GM19099 (cell line): ENCODE data around the gene ACACB.

Experiments
- POLR2A ChIP-seq: IDR thresholded peaks from 3 replicates; pipeline ENCODE4 v1.6.1; 2011; ENCODE audit warnings: low read depth; ENCODE audit not compliant: insufficient read length; ENCODE audit errors: extremely low read depth

The ACACB gene

DNA sequence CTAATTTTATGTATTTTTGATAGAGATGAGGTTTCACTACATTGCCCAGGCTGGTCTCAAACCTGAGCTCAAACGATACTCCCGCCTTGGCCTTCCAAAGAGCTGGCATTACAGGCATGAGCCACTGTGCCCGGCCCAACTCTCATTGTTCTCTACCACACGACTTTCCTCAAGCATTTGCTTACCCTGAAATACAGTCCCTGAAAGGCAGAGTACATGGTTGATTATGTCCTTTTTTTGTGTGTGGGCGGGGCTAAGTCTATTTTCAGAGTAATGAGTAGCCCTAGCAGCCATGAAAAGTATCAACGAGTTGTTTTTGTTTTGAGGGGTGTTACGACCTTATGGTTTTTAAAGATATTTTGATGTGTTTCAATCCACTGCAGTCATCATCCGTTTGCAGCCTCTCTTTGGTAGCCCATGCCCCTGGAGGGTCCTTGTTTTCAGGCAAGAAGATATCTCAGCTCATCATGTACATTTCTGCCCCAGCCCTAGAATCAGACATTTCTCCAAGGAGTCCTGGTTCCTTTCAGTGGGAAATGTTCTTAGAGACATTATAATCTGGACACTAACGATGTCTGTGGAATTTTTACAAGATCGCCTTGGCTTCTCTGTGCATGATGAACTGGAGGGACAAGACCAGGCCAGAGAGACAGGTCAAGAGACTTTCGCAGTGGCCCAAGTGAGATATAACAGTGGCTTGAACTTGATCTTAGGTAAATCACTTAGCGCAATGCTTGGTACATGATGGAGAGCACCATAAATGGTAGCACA lies 8.7 kb downstream of the ACACB start:
- TF ChIP-seq POLR2A = no peak

DNA sequence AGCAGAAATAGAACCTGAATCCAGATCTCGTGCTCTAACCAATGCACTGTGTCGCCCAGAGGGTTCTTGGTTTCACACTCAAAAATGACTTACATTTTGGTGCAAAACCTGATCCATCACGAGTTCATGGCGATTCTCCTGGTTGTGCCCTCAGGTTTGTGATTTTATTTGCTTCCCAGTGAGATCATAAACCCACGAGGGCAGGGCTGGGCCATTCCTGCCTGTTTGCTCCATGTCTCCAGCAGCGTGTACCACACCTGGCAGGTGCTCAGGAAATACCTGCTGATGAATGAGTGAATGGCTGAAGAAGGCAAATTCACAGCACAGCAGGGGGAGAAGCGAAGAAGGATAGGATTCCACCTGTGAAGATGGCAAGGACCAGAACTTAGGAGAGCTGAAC lies 9.4 kb downstream of the ACACB start:
- no peak for TF ChIP-seq POLR2A

DNA sequence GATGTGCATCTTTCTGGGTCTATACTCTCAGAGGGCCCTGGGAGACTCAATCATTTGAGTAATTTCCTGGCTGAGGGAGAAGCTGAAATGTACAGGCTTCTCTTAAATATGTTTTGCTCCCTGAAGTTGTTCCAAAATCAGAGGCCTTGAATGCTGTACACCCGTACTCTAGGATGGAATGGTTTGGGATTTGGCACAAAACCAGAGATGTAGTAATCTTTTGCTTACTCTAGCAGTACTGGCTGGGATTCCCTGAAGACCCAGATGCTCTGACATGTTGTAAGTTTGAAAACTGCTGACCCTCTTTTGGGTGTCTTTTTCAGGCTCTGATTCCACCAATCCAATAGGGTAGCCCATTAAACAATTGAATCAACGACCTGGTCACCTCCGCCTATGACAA lies 10.4 kb downstream of the ACACB start:
- TF ChIP-seq POLR2A = no peak

DNA sequence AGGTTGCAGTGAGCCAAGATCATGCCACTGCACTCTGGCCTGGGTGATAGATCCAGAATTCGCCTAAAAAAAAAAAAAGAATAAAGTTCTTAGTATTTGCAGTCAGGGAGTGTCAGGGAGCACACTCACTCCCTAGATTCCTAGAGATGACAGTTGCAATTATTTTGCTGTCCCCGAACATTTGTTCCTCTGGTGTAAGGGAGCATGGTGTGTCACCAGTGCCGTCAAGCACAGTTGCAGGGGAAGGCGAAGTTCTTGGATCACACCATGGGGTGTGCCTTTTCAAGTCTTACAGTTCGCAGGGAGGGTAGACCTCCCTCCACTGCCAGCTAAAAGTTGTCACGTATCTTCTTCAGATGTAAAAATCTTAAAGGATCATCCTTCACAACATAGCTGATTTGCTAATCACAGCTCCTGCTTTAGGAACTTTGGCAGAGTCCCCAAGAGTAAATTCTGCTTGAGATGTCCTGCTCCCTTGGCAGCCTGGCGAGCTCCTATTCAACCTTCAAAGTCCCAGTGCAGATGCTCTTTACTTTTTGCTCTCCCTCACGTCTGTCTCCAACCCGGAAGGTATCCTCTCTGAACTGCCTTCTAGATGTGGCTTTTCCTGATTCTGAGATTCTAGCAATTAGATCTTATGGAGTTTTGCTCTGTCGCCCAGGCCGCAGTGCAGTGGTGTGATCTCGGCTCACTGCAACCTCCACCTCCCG lies 11.3 kb downstream of the ACACB start:
- no peak for TF ChIP-seq POLR2A

DNA sequence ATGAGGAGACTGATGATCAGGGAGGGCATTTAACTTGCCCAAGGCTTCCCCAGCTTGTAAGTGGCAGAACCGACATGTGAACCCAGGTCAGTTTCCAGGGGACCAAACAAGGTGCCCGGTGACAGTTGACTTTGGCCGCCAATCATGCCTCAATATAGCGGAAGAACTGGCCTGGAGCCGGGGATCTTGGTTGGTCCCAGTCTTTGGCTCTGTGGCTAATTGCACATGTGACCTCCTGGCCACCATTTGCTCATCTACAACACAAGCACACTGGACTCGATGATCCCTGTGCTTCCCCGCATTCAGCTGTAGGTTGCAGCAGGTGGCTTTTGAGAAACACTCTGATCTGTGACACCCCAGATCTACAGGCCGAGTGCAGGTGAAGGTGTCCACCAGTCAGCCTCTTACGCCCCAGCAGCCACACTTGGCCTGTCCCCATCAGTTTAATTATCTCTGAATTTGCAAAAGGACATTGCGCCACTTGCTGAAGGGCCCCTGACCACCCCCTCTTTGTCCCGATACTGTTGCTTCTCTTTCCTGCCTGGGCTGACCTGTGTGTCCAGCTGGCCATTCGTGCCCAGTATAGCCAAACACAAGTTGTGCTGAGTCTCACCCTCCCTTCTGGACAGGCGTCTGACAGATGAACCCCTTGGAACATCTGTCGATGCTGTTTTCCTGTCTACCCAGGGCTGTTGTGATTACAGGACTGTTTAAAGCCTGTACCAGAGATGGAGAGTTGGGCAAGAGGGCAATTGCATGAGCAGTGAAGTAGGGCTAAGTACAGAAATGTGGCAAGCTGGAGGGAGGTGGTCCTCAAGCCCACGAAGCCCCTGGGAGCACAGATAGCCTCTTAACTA lies 14.1 kb downstream of the ACACB start:
- TF ChIP-seq POLR2A = no peak

DNA sequence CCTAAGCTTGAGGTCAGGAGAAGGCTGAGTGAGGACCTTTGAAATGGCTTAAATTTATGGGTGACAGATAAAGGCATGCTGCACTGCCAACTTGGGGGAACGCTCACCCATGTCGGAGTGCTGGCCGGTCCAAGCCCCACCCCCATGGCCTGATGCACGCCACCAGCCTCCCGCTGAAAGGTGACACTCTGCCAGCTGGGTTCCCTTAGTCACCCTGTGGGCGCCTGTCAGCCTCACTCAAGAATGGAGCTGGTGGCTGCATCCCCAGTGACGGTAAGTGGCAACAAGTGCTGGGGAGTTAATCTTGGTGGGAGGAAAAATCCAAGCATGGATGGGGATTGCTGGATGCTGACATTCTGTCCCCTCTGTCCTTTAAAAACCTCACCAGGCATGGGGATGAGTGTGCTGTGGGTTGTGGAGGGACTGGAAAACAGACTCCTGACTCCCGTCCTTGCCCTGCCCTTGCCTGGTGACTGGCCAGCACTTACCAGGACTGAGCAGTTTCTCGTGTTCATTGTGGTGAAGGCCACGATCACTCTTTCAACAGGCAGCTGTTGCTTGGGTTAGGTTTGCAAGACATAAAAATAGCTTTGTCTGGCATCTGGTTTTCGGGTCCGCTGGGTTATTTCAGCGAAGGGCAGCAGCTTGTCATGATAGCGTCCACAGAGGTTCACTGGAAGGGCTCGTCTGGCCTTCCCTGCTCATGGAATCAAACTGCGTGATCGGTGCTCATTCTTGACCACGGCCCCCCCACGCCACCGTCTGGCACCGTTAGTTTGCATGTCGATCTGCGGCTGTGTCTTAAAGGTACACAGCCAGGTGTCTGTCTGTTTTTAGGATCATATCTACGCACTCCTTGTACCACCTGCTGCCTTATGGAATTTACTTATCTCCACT lies 15.0 kb downstream of the ACACB start:
- no peak for TF ChIP-seq POLR2A

DNA sequence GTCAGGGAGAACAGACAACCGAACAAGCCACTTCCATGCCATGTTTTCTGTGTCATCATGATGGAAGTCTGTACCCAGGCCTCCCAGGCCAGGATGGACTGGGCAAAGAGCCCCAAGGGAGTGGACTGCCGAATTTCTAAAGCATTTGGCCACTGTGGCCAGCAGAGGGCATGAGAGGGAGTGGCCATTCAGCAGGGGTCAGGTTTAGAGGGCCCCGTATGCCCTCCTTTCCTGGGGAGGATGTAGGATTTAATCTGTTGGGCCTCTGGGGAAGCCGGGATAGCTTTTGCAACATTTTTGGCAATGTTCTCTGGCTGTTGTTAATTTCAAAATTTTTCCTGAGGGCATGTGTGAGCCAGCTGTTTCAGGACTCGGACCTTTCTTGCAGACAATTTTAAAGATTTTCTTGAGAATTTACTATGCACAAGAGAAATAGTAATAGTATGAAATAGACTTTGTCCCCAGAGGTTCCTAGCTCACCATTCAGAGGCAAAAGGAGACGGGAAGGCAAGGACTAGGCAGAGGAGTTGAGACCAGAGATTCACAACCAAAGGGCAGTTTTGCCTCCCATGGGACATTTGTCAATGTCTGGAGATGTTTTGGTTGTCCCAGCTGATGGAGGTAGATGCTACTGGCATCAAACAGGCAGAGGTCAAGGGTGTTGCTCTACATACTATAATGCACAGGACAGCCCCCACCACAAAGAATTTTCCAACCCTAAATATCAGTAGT lies 18.0 kb downstream of the ACACB start:
- no peak for TF ChIP-seq POLR2A

- no peak for TF ChIP-seq POLR2A
Measured at GRCh38 chr12:109137055-109137454, 20.7 kb downstream of the ACACB start.

- no peak for TF ChIP-seq POLR2A
Measured at GRCh38 chr12:109139360-109139759, 23.0 kb downstream of the ACACB start.

DNA sequence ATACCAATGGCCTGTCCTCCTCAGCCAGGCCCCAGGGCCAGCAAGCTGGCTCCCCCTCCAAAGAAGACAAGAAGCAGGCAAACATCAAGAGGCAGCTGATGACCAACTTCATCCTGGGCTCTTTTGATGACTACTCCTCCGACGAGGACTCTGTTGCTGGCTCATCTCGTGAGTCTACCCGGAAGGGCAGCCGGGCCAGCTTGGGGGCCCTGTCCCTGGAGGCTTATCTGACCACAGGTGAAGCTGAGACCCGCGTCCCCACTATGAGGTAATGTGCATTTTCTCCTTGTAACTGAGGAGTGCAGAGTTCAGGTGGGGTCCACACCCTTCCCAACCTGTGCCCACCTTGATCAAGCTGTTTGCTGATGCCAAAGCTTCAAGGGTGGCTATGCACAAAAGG lies 23.4 kb downstream of the ACACB start:
- TF ChIP-seq POLR2A = no peak

DNA sequence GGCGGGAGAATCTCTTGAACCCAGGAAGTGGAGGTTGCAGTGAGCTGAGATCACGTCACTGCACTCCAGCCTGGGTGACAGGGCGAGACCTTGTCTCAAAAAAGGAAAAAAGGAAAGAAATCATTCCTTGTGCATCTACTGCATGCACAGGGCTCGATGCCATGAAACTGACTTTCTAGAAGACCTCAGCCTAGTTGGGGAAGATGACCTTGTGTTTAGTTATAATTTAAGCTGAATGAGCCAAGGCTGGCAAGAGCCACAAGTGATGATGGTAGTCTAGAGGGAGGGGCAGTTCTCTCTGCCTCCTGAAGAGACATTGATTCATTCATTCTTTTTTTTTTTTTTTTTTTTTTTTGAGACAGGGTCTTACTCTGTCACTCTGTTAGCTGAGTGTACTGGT lies 24.2 kb downstream of the ACACB start:
- no peak for TF ChIP-seq POLR2A

DNA sequence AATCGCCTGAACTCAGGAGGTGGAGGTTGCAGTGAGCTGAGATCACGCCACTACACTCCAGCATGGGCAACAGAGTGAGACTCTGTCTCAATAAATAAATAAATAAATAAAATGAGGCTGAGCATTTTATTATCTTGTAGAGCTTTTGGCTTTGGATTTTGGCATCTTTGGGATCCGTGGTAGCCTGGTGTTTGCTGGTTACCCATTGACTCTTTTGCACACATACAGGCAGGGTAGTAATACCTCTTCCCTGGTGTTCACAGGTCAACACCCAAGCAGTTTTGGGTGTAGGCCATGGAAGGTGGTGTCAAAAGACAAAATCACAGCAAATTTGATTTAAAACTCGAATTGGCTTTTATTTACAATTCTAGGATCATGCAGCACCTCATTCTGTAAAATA lies 27.8 kb downstream of the ACACB start:
- no peak for TF ChIP-seq POLR2A

- no peak for TF ChIP-seq POLR2A
Measured at GRCh38 chr12:109147954-109148353, 31.6 kb downstream of the ACACB start.

GRCh38 chr12:109150124-109150640 lies 33.8 kb downstream of the ACACB start:
- no peak for TF ChIP-seq POLR2A

- TF ChIP-seq POLR2A = no peak
Measured at GRCh38 chr12:109151457-109151856, 35.1 kb downstream of the ACACB start.
